RWPE2 (cell line): ENCODE measurements around the gene KLHDC1.
"Not testable (repeated sequence)": the region's sequence is repeated elsewhere in the genome, so short reads cannot be mapped to it uniquely, and the experiment has no call there.

Experiments used
- ATAC-seq: fragments of 200-7000 bp; cut with Tn5 transposase; 3 replicates; pipeline ENCODE4 v1.9.1; 2021; ENCODE audit warnings: low read depth
- DNase-seq: peaks from one replicate; pipeline ENCODE4 v3.0.0-alpha.2; 2020; ENCODE audit warnings: low spot score
- H3K27ac ChIP-seq: fragments of 450-650 bp; 2 replicates; pipeline ENCODE4 v1.5.1; 2017; ENCODE audit warnings: mild to moderate bottlenecking; ENCODE audit not compliant: poor library complexity, severe bottlenecking
- H3K27me3 ChIP-seq: fragments of 250-450 bp; sonication (Bioruptor Pico); 2 replicates; pipeline ENCODE4 v1.5.1; 2021; ENCODE audit warnings: mild to moderate bottlenecking, moderate library complexity; ENCODE audit not compliant: insufficient read depth, poor library complexity, severe bottlenecking
- H3K36me3 ChIP-seq: fragments of 250-450 bp; sonication (Bioruptor Pico); 2 replicates; pipeline ENCODE4 v1.5.1; 2020; ENCODE audit warnings: low read depth, mild to moderate bottlenecking, moderate library complexity
- H3K4me1 ChIP-seq: fragments of 250-450 bp; sonication (Bioruptor Pico); 2 replicates; pipeline ENCODE4 v1.5.1; 2021; ENCODE audit warnings: mild to moderate bottlenecking, moderate library complexity; ENCODE audit not compliant: insufficient read depth, poor library complexity, severe bottlenecking
- H3K4me3 ChIP-seq: fragments of 250-450 bp; sonication (Bioruptor Pico); 2 replicates; pipeline ENCODE4 v1.5.1; 2021; ENCODE audit warnings: mild to moderate bottlenecking, moderate library complexity; ENCODE audit not compliant: severe bottlenecking
- H3K9me3 ChIP-seq: fragments of 250-450 bp; sonication (Bioruptor Pico); 2 replicates; pipeline ENCODE4 v1.5.1; 2021; ENCODE audit warnings: mild to moderate bottlenecking, moderate library complexity; ENCODE audit not compliant: severe bottlenecking
- CTCF ChIP-seq: fragments of 450-650 bp; IDR thresholded peaks from one replicate; pipeline ENCODE4 v1.5.1; 2017; ENCODE audit warnings: mild to moderate bottlenecking, moderate library complexity; ENCODE audit not compliant: poor library complexity, severe bottlenecking

KLHDC1 gene

GRCh38 chr14:49692811-49693734 is at the start of gene KLHDC1:
Gene KLHDC1, plus strand, starts transcription at chr14:49693120. Its CDS starts 75 bp downstream, at chr14:49693195.
- peak within 1 kb of the TSS; percentile 52 for H3K27ac ChIP-seq
- no peak for TF ChIP-seq CTCF
- H3K9me3 ChIP-seq = no peaks in the 10 kb centered on the region
- ATAC-seq (peak; percentile 66), DNase-seq (peak; percentile 79)
- peak within 1 kb of the TSS; percentile 55 for H3K4me3 ChIP-seq
- H3K27me3 ChIP-seq = no peaks in the 10 kb centered on the region
- H3K4me1 ChIP-seq = peaks cover 2% of the 10 kb centered on the region
- no peaks in the 10 kb centered on the region for H3K36me3 ChIP-seq

GRCh38 chr14:49653508-49653907 is 39.4 kb upstream of the KLHDC1 start:
- no peak overlapping the region for H3K27ac ChIP-seq
- no peaks in the 10 kb centered on the region for H3K27me3 ChIP-seq
- TF ChIP-seq CTCF = no peak
- H3K4me1 ChIP-seq = peaks cover 8% of the 10 kb centered on the region
- DNase-seq (no peak), ATAC-seq (no peak)
- peaks cover 76% of the 10 kb centered on the region for H3K36me3 ChIP-seq
- H3K9me3 ChIP-seq = no peaks in the 10 kb centered on the region
- no peak overlapping the region for H3K4me3 ChIP-seq

- DNase-seq = no peak
- H3K27ac ChIP-seq = no peak overlapping the region
- peaks cover 10% of the 10 kb centered on the region for H3K4me1 ChIP-seq
- H3K36me3 ChIP-seq = peaks cover 78% of the 10 kb centered on the region
- ATAC-seq = no peak
- no peaks in the 10 kb centered on the region for H3K9me3 ChIP-seq
- no peak for TF ChIP-seq CTCF
- no peaks in the 10 kb centered on the region for H3K27me3 ChIP-seq
- H3K4me3 ChIP-seq = no peak overlapping the region
These were observed 38.4 kb upstream of the KLHDC1 start for GRCh38 chr14:49654511-49654910.

GRCh38 chr14:49657500-49657899 is 35.4 kb upstream of the KLHDC1 start:
- Histone ChIP-seq H3K36me3 (peaks cover 75% of the 10 kb centered on the region), H3K4me1 (peaks cover 21% of the 10 kb centered on the region)
- not testable (repeated sequence) for H3K27ac ChIP-seq, H3K4me3 ChIP-seq, H3K9me3 ChIP-seq, DNase-seq, H3K27me3 ChIP-seq
- ATAC-seq = peak; percentile 20; the same call in 1 of the 3 replicates

GRCh38 chr14:49659526-49660455 is 33.1 kb upstream of the KLHDC1 start:
- Histone ChIP-seq H3K36me3 (peaks cover 70% of the 10 kb centered on the region), H3K9me3 (no peaks in the 10 kb centered on the region), H3K4me3 (no peak overlapping the region), H3K27ac (peak overlapping the region; percentile 39), H3K4me1 (peaks cover 21% of the 10 kb centered on the region), H3K27me3 (no peaks in the 10 kb centered on the region)
- DNase-seq (no peak), ATAC-seq (peak; percentile 90)
- no peak for TF ChIP-seq CTCF
